Spleen (tissue), 3 donors: ENCODE data around the gene TXLNA.

Experiments used
- POLR2A ChIP-seq, 3 donors: fragments of 450-650 bp; IDR thresholded peaks; one replicate each; pipeline ENCODE4 v1.5.1; 2017; ENCODE audit warnings: antibody characterized with exemption in 3 of 3, mild to moderate bottlenecking in 1 of 3
- POLR2AphosphoS5 ChIP-seq, 3 donors: sonication (generic); formaldehyde crosslinking; IDR thresholded peaks; one replicate each; pipeline ENCODE4 v1.5.1; 2017; ENCODE audit warnings: antibody characterized with exemption in 3 of 3

DNA sequence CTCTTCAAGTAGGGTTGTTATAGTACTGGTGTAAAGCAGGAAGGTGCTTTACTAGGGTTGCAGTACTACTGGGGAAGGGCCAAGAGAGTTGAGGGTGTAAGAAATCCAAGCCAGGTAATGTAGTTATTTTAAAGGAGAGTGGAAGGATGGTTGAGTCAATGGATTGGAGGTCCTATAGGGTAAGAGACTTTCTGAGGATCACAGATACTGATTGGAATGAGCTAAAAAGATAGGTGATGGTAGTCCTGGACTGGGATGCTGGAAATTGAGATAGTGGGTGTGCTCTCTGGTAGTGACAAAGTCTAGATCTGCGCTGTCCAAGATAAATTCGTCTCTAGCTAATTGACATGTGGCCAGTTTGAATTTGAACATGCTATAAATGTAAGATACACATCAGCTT, 7.0 kb downstream of the TXLNA start:
- no peak for TF ChIP-seq POLR2AphosphoS5 (IDR thresholded peaks at IDR 0.05)
- TF ChIP-seq POLR2A (IDR thresholded peaks at IDR 0.05) = no peak
